ENCODE measurements around the gene LYPLAL1.

DNA sequence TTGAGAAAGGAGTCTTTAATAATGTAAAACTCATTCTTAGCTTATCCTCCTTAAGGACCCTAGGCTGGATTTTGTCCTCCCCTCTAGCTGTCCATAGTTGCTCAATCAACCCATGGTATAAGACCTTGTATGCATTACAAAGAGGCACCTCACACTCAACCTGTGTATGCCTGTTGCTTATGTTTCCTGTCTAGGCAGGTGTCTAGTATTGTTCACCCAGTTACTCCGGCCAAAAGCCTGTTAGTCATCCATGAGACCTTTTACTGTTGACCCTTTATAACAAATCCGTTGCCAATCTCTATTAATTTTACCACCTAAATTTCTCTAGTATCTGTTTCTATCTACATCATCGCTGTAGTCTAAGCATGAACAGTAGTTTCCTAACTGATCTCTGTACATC lies 3.7 kb downstream of the LYPLAL1 start:
- TF ChIP-seq, protein P1, sequence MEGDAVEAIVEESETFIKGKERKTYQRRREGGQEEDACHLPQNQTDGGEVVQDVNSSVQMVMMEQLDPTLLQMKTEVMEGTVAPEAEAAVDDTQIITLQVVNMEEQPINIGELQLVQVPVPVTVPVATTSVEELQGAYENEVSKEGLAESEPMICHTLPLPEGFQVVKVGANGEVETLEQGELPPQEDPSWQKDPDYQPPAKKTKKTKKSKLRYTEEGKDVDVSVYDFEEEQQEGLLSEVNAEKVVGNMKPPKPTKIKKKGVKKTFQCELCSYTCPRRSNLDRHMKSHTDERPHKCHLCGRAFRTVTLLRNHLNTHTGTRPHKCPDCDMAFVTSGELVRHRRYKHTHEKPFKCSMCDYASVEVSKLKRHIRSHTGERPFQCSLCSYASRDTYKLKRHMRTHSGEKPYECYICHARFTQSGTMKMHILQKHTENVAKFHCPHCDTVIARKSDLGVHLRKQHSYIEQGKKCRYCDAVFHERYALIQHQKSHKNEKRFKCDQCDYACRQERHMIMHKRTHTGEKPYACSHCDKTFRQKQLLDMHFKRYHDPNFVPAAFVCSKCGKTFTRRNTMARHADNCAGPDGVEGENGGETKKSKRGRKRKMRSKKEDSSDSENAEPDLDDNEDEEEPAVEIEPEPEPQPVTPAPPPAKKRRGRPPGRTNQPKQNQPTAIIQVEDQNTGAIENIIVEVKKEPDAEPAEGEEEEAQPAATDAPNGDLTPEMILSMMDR (IDR thresholded peaks at IDR 0.05), result no peak
- TF ChIP-seq EZH2 (IDR thresholded peaks at IDR 0.05) (no peak), EZH2phosphoT487 (IDR thresholded peaks at IDR 0.05) (no peak)

Data from neural progenitor cell (in vitro differentiated cells).